A549 (cell line): Measurements from ENCODE around the gene STOX2.

Experiments used
- CTCF ChIP-seq: fragments of >200 bp; sonication (Bioruptor Twin); formaldehyde crosslinking; IDR thresholded peaks from 3 replicates; pipeline ENCODE4 v1.5.1; 2016
- EP300 ChIP-seq, 2 experiments: fragments of >200 bp; sonication (Bioruptor Twin); formaldehyde crosslinking; IDR thresholded peaks; 2 replicates in 1 of 2; 3 replicates in 1 of 2; pipeline ENCODE4 v1.6.1; 2016 to 2017
- FOSL2 ChIP-seq, 2 experiments: fragments of 450-650 bp in 1 of 2; fragments of >200 bp in 1 of 2; sonication (Bioruptor Twin) in 1 of 2; formaldehyde crosslinking; IDR thresholded peaks; 2 replicates each; pipeline versions ENCODE4 v1.5.0 to v1.6.1; 2016 to 2020; ENCODE audit warnings: mild to moderate bottlenecking in 1 of 2, moderate library complexity in 1 of 2
- JUNB ChIP-seq: fragments of >200 bp; sonication (Bioruptor Twin); formaldehyde crosslinking; IDR thresholded peaks from 2 replicates; pipeline ENCODE4 v1.6.1; 2016
- MYC ChIP-seq: IDR thresholded peaks from 2 replicates; pipeline ENCODE4 v1.6.1; 2012; ENCODE audit warnings: mild to moderate bottlenecking, inconsistent platforms, low read length, improper control_type of control experiment, borderline replicate concordance
- NFE2L2 ChIP-seq: fragments of 150-350 bp; conservative IDR thresholded peaks from 2 replicates; pipeline ENCODE4 v1.6.1; 2014; ENCODE audit warnings: low read length
- RAD21 ChIP-seq, 2 experiments: fragments of >200 bp in 1 of 2; sonication (Bioruptor Twin) in 1 of 2; formaldehyde crosslinking in 1 of 2; IDR thresholded peaks in 1 of 2; conservative IDR thresholded peaks in 1 of 2; 2 replicates in 1 of 2; 3 replicates in 1 of 2; pipeline ENCODE4 v1.6.1; 2012 to 2018; ENCODE audit warnings: inconsistent platforms in 1 of 2
- REST ChIP-seq: fragments of 200-600 bp; sonication (generic); IDR thresholded peaks from 2 replicates; pipeline ENCODE4 v1.6.1; 2016; ENCODE audit warnings: antibody characterized with exemption, mild to moderate bottlenecking, moderate library complexity
- RFX5 ChIP-seq: fragments of 450-650 bp; IDR thresholded peaks from 2 replicates; pipeline ENCODE4 v1.7.1; 2014; ENCODE audit warnings: antibody characterized with exemption, mild to moderate bottlenecking, moderate library complexity
- RNF2 ChIP-seq: fragments of 200-600 bp; sonication (generic); IDR thresholded peaks from 2 replicates; pipeline ENCODE4 v1.6.1; 2016; ENCODE audit warnings: low read depth, mild to moderate bottlenecking, antibody characterized with exemption, moderate library complexity, borderline replicate concordance

- no peak for TF ChIP-seq RAD21 (conservative IDR thresholded peaks at IDR 0.05 in 1 of 2, IDR thresholded peaks at IDR 0.05 in 1 of 2)
- no peak for TF ChIP-seq JUNB
- no peak for TF ChIP-seq CTCF
- TF ChIP-seq EP300 (IDR thresholded peaks at IDR 0.05), result no peak
- no peak for TF ChIP-seq RNF2
- TF ChIP-seq NFE2L2, result no peak
- no peak for TF ChIP-seq MYC
- no peak for TF ChIP-seq FOSL2 (IDR thresholded peaks at IDR 0.05)
- no peak for TF ChIP-seq FOSL2 (CRISPR knock-in tag; IDR thresholded peaks at IDR 0.05)
- no peak for TF ChIP-seq REST
- no peak for TF ChIP-seq RFX5
These were observed 30.9 kb downstream of the STOX2 start for GRCh38 chr4:183936047-183936446.
